Adipocyte (in vitro differentiated cells): ENCODE results near the gene FAM53A.

ENCODE experiments used
- DNase-seq: peaks from one replicate; pipeline ENCODE4 v3.0.0-alpha.2; 2015; ENCODE audit warnings: low read depth
- H3K27me3 ChIP-seq: replicated peaks from 2 replicates; pipeline ENCODE4 v1.7.0; 2013; ENCODE audit warnings: mild to moderate bottlenecking, low read length, moderate library complexity; ENCODE audit not compliant: control insufficient read depth, insufficient read depth
- H3K36me3 ChIP-seq: 2 replicates; pipeline ENCODE4 v1.7.0; 2013; ENCODE audit warnings: low read length, mild to moderate bottlenecking, moderate library complexity; ENCODE audit not compliant: control insufficient read depth, insufficient read depth, severe bottlenecking
- H3K4me1 ChIP-seq: 2 replicates; pipeline ENCODE4 v1.7.0; 2013; ENCODE audit warnings: mild to moderate bottlenecking, low read length, moderate library complexity; ENCODE audit not compliant: control insufficient read depth, insufficient read depth
- H3K4me3 ChIP-seq: 2 replicates; pipeline ENCODE4 v1.7.0; 2013; ENCODE audit warnings: mild to moderate bottlenecking, low read length, moderate library complexity
- H3K9ac ChIP-seq: 2 replicates; pipeline ENCODE4 v1.7.0; 2013; ENCODE audit warnings: mild to moderate bottlenecking, low read length, moderate library complexity
- H3K9me3 ChIP-seq: 2 replicates; pipeline ENCODE4 v1.7.0; 2013; ENCODE audit warnings: mild to moderate bottlenecking, low read length, moderate library complexity; ENCODE audit not compliant: control insufficient read depth

Gene FAM53A, protein sequence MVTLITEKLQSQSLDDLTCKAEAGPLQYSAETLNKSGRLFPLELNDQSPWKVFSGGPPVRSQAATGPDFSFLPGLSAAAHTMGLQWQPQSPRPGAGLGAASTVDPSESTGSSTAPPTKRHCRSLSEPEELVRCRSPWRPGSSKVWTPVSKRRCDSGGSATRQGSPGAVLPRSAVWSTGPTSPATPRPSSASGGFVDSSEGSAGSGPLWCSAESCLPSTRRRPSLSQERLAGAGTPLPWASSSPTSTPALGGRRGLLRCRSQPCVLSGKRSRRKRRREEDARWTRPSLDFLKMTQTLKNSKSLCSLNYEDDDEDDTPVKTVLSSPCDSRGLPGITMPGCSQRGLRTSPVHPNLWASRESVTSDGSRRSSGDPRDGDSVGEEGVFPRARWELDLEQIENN

DNA sequence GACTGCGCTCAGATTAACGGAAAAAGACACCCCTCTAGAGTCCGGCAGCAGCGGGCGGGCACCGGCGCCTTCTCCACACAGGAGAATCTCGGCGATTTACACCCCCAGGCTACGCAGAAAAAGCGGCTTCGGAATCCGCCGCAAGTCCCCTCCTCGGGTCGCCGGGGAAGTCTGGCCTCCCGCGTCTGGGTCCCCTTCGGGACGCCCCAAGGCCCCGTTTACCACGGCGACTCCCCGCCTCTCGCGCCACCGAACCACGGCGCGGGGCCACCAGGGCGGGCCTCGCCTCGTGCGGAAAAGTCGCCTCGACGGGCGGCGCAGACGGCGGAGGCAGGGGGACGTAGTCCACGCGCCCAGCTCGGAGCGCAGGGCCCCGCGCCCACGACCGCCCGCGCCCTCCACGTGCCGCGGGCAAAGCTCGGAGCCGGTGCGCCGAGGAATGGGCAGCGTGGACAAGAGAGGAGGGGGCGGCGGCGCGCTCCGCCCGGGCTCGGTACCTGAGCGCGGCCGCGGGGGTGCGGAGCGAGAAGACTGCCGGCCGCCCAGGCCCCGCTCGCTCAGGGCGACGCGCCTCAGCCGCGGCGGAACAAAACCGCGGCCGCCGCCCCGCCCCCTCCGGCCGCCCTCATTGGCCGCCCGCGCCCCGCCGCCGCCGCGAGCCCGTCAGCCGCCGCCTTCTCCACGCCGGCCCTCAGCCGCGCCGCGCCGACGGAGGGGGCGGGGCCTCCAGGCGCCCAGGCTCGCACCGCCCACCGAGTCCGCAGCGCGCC lies at the start of gene FAM53A:
TSS of gene FAM53A (minus strand) at position 578 of the 770 bp plus-strand sequence. CDS start 15,572 bp downstream, outside the sequence.
- Histone ChIP-seq H3K9ac (peak within 1 kb of the TSS; percentile 87), H3K9me3 (no peaks in the 10 kb centered on the region), H3K4me1 (peaks cover 6% of the 10 kb centered on the region), H3K27me3 (no peaks in the 10 kb centered on the region), H3K4me3 (peak within 1 kb of the TSS; percentile 83), H3K36me3 (no peaks in the 10 kb centered on the region)
- peak; percentile 95 for DNase-seq

DNA sequence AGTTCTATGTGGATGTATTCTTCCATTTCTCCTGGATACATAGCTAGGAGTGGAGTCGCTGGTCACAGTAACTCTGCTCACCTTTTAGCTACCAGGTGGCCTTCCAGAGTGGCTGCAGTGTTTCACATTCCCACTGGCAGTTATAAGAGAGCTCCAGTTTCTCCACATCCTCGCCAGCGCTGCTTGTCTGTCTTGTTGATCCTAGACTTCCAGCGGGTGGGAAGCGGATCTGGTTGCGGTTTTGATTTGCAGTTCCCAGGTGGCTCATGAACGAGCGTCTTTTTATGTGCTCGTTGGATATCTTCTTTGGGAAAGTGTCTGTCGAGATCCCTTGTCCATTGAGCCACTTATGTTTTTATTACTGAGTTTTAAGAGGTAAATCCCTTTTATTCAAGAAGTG lies 48.8 kb upstream of the FAM53A start:
- Histone ChIP-seq H3K9ac (no peak overlapping the region), H3K4me1 (no peaks in the 10 kb centered on the region), H3K4me3 (no peak overlapping the region), H3K9me3 (peaks cover 8% of the 10 kb centered on the region), H3K27me3 (no peaks in the 10 kb centered on the region), H3K36me3 (peaks cover 9% of the 10 kb centered on the region)
- no peak for DNase-seq

DNA sequence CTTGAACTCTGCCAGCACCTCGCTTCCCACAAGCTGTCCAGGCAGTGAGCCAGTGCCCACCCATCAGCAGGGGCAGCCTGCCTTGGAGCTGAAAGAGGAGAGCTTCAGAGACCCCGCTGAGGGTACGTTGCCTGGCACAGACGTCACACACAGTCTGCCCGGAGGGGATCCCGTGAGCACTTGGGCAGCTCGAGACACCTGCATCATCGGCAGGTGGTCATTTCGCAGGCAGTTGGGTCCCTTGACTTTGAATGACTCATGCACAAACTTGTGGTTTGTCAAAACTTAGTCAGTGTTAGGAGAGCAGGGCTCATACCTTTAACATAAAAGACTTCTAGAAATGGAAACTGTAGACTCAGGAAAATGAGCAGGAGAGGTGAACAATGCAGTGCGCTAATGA lies 47.1 kb upstream of the FAM53A start:
- Histone ChIP-seq H3K9me3 (no peaks in the 10 kb centered on the region), H3K4me1 (peaks cover 5% of the 10 kb centered on the region), H3K27me3 (no peaks in the 10 kb centered on the region), H3K36me3 (no peaks in the 10 kb centered on the region), H3K4me3 (no peak overlapping the region), H3K9ac (no peak overlapping the region)
- no peak for DNase-seq

DNA sequence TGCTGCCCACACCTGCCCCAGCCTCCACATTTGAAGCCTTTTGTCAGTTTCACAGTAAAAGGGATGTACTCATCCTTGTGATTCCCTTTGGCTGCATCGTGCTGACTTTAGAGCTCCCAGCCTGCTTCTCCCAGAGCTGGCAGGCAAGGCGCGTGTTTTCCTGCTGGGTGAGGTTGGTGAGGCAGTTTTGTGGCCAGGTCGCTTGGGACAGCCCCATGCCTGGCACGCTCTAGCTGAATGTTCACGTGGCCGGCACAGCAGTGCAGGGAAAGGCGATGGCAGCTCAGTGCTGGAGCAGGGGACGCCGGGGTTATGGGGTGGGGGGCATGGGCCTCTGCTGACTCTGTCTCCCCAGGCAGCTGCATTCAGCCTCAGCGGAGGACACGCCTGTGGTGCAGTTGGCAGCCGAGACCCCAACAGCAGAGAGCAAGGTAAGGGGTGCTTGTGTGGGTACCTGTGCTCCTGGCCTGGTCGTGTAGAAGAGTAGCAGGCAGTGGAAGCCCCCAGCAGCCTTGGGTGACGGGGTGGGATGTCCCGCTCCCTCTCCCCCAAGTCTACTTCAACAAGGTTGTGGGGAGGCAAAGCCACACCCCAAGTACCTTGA lies 46.5 kb upstream of the FAM53A start:
- H3K4me3 ChIP-seq, result no peak overlapping the region
- H3K9ac ChIP-seq, result no peak overlapping the region
- no peaks in the 10 kb centered on the region for H3K27me3 ChIP-seq
- no peak for DNase-seq
- H3K9me3 ChIP-seq, result no peaks in the 10 kb centered on the region
- no peaks in the 10 kb centered on the region for H3K36me3 ChIP-seq
- peaks cover 5% of the 10 kb centered on the region for H3K4me1 ChIP-seq

DNA sequence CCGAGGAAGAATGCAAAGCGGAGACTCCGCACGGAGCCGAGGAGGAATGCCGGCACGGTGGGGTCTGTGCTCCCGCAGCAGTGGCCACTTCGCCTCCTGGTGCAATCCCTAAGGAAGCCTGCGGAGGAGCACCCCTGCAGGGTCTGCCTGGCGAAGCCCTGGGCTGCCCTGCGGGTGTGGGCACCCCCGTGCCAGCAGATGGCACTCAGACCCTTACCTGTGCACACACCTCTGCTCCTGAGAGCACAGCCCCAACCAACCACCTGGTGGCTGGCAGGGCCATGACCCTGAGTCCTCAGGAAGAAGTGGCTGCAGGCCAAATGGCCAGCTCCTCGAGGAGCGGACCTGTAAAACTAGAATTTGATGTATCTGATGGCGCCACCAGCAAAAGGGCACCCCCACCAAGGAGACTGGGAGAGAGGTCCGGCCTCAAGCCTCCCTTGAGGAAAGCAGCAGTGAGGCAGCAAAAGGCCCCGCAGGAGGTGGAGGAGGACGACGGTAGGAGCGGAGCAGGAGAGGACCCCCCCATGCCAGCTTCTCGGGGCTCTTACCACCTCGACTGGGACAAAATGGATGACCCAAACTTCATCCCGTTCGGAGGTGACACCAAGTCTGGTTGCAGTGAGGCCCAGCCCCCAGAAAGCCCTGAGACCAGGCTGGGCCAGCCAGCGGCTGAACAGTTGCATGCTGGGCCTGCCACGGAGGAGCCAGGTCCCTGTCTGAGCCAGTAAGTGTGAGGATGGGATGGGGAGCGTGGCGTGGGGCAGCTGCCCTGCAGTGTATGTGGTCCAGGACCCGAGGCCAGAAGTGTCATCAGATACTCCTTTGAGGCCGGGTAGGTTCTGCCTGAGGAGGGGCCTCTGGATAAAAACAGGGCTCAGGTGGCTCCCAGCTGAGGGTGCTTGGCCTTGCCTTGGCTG lies 44.2 kb upstream of the FAM53A start:
- H3K4me1 ChIP-seq, result peaks cover 5% of the 10 kb centered on the region
- H3K4me3 ChIP-seq, result no peak overlapping the region
- no peak overlapping the region for H3K9ac ChIP-seq
- no peaks in the 10 kb centered on the region for H3K9me3 ChIP-seq
- DNase-seq, result no peak
- H3K27me3 ChIP-seq, result no peaks in the 10 kb centered on the region
- H3K36me3 ChIP-seq, result peaks cover 5% of the 10 kb centered on the region

DNA sequence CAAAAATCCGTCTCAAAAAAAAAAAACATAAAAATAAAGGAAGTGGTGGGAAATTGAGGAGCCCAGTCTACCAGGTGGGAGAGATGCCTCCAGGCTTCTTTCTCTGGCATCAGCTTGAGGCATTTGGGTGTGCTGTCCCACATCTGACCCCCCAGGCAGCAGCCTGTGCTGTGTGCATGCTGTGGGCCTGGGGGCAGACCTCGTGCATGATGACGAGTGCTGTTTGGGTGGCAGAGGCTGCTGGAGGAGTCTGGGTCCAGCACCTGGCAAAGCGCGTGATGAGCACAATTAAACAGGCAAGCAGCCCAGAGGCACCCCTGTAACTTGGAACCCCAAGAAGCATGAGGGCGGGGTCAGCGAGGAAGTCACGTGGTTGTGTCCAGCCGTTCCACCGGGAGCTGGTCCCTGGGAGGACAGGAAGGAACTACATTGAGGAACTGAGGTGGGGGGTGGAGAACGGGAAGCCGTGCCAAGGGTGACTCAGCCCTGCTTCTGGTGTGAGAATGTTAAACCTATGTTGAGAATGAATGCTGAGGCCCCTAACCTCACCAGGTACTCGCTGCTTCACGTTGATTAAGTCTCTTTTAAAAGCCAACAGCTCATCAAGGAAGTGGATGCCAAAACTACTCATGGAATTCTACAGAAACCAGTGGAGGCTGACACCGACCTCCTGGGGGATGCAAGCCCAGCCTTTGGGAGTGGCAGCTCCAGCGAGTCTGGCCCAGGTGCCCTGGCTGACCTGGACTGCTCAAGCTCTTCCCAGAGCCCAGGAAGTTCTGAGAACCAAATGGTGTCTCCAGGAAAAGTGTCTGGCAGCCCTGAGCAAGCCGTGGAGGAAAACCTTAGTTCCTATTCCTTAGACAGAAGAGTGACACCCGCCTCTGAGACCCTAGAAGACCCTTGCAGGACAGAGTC lies 43.3 kb upstream of the FAM53A start:
- no peaks in the 10 kb centered on the region for H3K27me3 ChIP-seq
- H3K36me3 ChIP-seq, result peaks cover 5% of the 10 kb centered on the region
- no peak for DNase-seq
- H3K4me1 ChIP-seq, result peaks cover 7% of the 10 kb centered on the region
- H3K4me3 ChIP-seq, result no peak overlapping the region
- H3K9ac ChIP-seq, result no peak overlapping the region
- no peaks in the 10 kb centered on the region for H3K9me3 ChIP-seq

DNA sequence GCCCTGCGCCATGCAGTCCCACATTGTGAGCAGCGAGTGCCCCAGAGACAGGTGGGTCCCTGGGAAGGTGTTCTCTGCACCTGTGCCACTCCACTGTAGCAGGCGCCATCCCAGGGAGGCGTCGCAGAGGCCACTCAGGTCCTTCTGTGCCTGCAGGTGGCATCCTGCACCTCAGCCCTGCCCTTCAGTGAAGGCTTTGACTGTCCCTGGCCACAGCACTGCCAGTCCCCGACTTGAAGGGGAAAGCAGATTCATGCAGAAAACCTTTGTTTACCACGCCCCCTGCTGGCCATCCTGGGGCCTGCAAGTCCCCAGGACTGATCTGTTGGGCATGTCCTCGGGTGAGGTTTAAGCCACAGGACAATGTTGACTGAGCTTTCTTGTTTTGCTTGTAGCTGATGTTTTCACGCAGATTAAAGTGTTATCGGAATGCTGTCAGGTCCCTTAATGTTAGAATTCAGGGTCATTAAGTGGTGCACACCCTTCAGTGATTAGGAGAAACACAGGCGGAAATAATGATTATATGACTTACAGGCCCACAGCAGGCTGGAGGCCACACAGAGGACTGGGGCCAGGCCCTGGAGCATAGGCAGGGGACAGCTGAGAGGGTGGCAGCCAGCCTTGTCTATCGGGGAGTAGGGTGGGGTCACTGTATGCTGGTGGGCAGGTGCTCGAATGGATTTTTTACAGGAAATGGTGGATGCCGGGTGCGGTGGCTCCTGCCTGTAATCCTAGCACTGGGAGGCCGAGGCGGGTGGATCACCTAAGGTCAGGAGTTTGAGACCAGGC lies 42.2 kb upstream of the FAM53A start:
- Histone ChIP-seq H3K9me3 (no peaks in the 10 kb centered on the region), H3K27me3 (no peaks in the 10 kb centered on the region), H3K9ac (no peak overlapping the region), H3K36me3 (peaks cover 5% of the 10 kb centered on the region), H3K4me1 (peaks cover 13% of the 10 kb centered on the region), H3K4me3 (no peak overlapping the region)
- DNase-seq, result peak; percentile 89

DNA sequence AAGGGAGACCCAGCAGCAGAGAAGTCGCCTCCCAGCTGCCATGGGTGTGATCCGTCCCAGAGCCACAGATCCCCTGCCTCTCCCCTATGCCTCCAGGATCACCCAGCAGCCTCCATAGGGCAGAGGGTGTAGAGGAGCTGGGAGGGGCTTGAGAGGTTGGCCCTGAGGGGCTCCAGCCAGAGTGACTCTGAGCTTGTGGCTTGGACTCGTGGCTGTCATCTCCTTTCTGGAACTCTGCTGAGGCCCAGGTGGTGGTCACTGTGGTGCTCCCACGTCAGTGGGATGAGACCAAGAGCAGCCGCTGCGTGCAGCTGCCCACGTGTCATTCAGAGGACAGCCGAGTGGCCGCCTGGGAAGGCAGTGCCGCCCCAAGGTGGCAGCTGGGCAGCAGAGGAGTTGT lies 41.4 kb upstream of the FAM53A start:
- Histone ChIP-seq H3K36me3 (peaks cover 5% of the 10 kb centered on the region), H3K4me3 (no peak overlapping the region), H3K9ac (no peak overlapping the region), H3K27me3 (no peaks in the 10 kb centered on the region), H3K9me3 (no peaks in the 10 kb centered on the region), H3K4me1 (peaks cover 13% of the 10 kb centered on the region)
- DNase-seq, result no peak

DNA sequence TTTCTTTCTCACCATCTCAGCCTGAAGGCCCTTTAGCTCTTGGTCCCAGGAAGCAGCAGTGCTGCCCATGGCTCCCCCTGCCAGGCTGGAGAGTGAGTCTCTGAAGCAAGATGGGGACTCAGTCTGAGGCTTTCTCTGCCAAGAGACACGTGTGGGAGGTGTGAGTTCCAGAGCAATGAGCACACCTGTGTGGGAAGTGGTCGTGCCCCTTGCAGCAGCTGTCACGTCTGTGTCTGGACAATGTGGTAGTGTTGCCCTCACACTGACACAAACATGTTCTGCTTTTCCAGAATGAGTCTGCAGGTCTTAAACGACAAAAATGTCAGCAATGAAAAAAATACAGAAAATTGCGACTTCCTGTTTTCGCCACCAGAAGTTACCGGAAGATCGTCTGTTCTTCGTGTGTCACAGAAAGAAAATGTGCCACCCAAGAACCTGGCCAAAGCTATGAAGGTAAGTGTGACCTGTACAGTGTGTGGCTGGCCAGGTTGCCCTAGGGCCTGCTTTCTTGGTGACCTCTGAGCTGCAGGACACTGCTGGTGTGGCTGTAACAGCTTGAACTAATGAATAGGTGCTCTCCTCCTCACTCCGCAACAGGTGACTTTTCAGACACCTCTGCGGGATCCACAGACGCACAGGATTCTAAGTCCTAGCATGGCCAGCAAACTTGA lies 39.2 kb upstream of the FAM53A start:
- no peak for DNase-seq
- Histone ChIP-seq H3K27me3 (no peaks in the 10 kb centered on the region), H3K36me3 (peaks cover 6% of the 10 kb centered on the region), H3K4me3 (no peak overlapping the region), H3K9ac (no peak overlapping the region), H3K9me3 (no peaks in the 10 kb centered on the region), H3K4me1 (peaks cover 27% of the 10 kb centered on the region)
